HG02938 (cell line): ENCODE measurements around the gene MYL6B.
"Not testable (repeated sequence)": the region's sequence is repeated elsewhere in the genome, so short reads cannot be mapped to it uniquely, and the experiment has no call there.

Source experiments
- ATAC-seq: cut with Tn5 transposase; IDR thresholded peaks from one replicate; pipeline ENCODE4 v1.9.1; 2021; ENCODE audit warnings: mild to moderate bottlenecking, moderate library complexity; ENCODE audit not compliant: unreplicated experiment

MYL6B gene

GRCh38 chr12:56151672-56152131 lies 685 bp upstream of the MYL6B start:
- ATAC-seq, result no peak

- no peak for ATAC-seq
Observed at GRCh38 chr12:56152756-56153677, 630 bp downstream of the MYL6B start.

GRCh38 chr12:56153678-56154065 lies 1.3 kb downstream of the MYL6B start:
- ATAC-seq, result no peak

- no peak for ATAC-seq
Observed at GRCh38 chr12:56154246-56154771, 1.9 kb downstream of the MYL6B start.

GRCh38 chr12:56154818-56155217 lies 2.4 kb downstream of the MYL6B start:
- no peak for ATAC-seq

- no peak for ATAC-seq
Observed at GRCh38 chr12:56155256-56155845, 3.0 kb downstream of the MYL6B start.

- not testable (repeated sequence) for ATAC-seq
Observed at GRCh38 chr12:56156464-56157200, 4.2 kb downstream of the MYL6B start.

- ATAC-seq, result peak; percentile 35
Observed at GRCh38 chr12:56157201-56158028, 5.0 kb downstream of the MYL6B start.

GRCh38 chr12:56158029-56158925 lies 5.9 kb downstream of the MYL6B start, which contains the start of gene MYL6:
TSS of gene MYL6 (plus strand) at chr12:56158359. CDS start at chr12:56158402, 43 bp downstream.
- peak; percentile 90 for ATAC-seq

GRCh38 chr12:56158926-56159461 lies 6.6 kb downstream of the MYL6B start:
- no peak for ATAC-seq

- ATAC-seq, result no peak
Observed at GRCh38 chr12:56159482-56160192, 7.2 kb downstream of the MYL6B start.

- ATAC-seq, result no peak
Observed at GRCh38 chr12:56160193-56160763, 7.9 kb downstream of the MYL6B start.

- ATAC-seq, result no peak
Observed at GRCh38 chr12:56160894-56161689, 8.7 kb downstream of the MYL6B start.

- no peak for ATAC-seq
Observed at GRCh38 chr12:56161690-56162351, 9.4 kb downstream of the MYL6B start.

GRCh38 chr12:56162468-56163290 lies 10.3 kb downstream of the MYL6B start:
- no peak for ATAC-seq
